PC-3 (cell line): Measurements from ENCODE around the gene IFT57.

Source experiments
- CTCF ChIP-seq: fragments of 300-600 bp; sonication (generic); conservative IDR thresholded peaks from 2 replicates; pipeline ENCODE4 v1.5.1; 2017; ENCODE audit warnings: antibody characterized with exemption, low read depth, mild to moderate bottlenecking, low read length
- EZH2 ChIP-seq: fragments of 300-600 bp; sonication (generic); IDR thresholded peaks from one replicate; pipeline ENCODE4 v1.6.1; 2017; ENCODE audit warnings: antibody characterized with exemption, mild to moderate bottlenecking, low read length; ENCODE audit not compliant: unreplicated experiment

GRCh38 chr3:108241721-108242120 is 19.5 kb upstream of the IFT57 start:
- TF ChIP-seq CTCF: no peak
- no peak for TF ChIP-seq EZH2
